Forelimb muscle (tissue), 1 donor: ENCODE measurements around the gene PTGES3L. TPM values are rescaled to one million over a fixed set of nuclear protein-coding genes. Genes with fewer than 3 reads are reported as not detected.

ENCODE experiments used
- DNase-seq: peaks from one replicate; pipeline ENCODE4 v3.0.0-alpha.2; 2013; ENCODE audit warnings: low read depth
- polyA plus RNA-seq: library from polyadenylated mRNA; unstranded; fragments of 120-200 nt; gene quantifications from one replicate; pipeline ENCODE4 v1.2.1, GENCODE V29; 2013; ENCODE audit not compliant: insufficient read length

The PTGES3L gene
- polyA plus RNA-seq: 88.8 TPM

- no peak for DNase-seq
These were observed at the start of gene PTGES3L for GRCh38 chr17:42979511-42980273. PTGES3L (minus strand) TSS chr17:42980080; CDS start chr17:42980053, 27 bp downstream.

DNA sequence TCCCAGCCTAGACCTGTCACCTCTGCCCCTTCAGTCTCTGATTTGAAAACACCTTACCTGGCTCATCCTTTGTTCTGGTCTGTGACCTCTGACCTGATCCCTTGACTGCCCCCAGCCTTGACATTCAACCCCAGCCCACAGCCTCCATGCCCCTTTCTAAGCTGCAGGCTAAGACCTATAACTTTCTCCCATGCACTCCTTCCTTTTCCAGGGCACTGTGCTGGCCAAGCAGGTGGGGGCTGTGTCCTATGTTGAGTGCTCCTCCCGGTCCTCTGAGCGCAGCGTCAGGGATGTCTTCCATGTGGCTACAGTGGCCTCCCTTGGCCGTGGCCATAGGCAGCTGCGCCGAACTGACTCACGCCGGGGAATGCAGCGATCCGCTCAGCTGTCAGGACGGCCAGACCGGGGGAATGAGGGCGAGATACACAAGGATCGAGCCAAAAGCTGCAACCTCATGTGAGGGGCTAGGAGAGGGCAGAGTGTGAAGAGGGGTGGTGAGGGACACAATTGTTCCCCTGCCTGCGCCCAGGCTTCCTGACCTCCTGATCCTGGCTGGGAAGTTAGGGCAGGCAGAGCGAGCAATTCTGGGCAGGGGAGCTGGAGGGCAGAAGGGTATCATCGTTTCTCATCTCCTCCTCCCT lies 48.5 kb upstream of the PTGES3L start:
- no peak for DNase-seq

DNA sequence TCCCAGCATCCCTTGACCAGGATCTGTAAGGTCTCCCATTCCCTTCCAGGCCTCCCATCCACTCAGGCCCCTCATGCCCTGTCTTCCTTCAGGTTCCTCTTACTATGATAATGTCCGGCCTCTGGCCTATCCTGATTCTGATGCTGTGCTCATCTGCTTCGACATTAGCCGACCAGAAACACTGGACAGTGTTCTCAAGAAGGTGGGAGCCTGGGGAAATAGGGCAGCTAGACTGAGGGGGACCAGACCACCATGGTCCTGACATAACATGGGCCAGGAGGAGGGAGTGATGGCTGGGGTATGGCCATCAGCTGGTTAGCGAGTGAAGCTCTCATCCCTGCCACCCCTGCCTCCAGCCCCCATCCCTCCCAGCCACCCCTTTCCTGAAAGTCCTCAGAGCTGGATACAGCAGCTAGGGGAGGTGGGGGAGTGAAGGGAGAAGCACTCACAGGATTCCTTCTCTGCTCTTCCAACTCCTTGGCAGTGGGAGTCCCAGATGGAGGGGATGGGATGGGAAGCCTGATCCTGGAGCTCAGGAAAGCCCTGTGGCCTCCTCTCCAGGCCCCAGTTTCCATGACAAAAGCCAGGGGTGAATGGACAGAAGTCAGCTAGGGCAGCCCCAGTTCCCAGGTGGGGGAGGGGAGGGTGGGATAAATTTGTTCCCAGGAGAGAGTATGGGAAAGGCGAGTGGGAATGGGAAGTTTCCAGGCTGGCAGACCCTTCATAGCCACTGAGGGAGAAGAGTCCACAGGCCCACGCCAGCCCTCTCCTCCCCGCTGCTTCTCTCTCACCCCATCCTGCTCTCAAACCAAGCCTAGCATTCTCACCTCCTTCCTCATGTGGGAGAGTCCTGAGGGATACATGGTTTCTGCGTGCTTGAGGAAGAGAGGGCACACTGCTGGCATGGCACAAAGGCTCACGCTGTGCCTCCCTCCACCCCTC lies 47.5 kb upstream of the PTGES3L start:
- DNase-seq: no peak

DNA sequence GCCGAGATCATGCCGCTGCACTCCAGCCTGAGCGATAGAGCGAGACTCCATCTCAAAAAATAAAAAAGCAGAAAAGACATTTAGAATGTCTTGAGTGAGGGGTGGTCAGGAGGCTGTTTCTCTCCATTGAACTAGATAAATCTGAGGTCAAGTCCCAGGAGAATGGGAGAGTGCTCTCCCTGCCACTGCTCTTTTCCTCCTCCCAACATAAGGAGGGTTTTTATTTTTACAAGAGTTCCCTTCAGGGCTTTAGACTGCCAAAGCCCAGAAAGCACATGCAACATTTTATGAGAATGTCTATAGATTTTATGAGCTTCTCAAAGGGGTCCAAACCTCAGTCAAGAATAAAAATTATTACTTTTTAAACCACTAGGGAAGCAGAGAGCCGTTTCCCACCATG lies 46.7 kb upstream of the PTGES3L start:
- no peak for DNase-seq

- DNase-seq: no peak
These were observed 46.1 kb upstream of the PTGES3L start for GRCh38 chr17:43025766-43026537.

- no peak for DNase-seq
These were observed 45.4 kb upstream of the PTGES3L start for GRCh38 chr17:43025290-43025657.

DNA sequence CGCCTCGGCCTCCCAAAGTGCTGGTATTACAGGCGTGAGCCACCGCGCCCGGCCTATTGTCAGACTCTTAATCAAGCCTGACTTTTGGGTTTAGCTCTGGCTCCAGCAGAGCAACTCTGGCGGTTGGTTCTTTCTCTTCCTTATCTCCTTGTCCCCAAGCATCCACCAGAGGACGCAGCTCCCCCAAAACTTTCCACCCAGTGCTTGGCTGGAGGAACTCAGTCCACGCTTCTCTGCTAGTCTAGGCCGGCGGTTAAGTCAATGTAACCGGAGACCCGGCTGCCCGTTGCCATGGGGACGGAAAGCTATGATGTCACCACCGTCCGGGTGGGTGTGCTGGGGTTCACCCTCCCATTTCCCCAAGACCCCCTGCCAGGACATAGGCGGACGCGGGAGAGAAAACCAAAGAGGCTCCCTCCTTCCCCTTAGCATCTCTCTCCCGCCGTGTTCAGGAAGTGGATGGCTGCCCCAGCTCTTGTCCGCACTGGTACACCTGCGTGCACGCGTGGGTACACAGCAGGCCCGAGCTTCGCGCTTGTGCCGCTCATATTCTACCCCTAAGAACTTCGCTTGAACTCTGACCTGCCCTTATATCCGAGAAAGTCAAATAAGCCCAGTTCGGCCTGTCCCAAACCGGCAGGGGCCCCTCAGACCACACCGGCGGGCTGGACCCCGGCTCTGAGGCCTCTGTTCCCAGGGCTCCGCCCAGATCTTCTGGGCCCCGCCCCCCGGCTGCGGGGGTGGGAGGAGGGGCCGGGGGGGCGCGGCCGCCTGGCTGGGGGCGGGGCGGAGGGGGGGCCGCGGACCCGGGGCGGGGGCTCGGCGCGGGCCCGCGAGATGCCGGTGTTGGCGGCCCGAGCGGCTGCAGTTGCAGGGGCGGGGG lies 44.8 kb upstream of the PTGES3L start, which contains the start of gene RND2:
Gene RND2 (plus strand): TSS at position 825 of the 883 bp plus-strand sequence. CDS start 117 bp downstream, outside the sequence.
- DNase-seq: peak; percentile 85

- DNase-seq: no peak
These were observed 42.0 kb upstream of the PTGES3L start, which contains the start of gene VAT1 for GRCh38 chr17:43021741-43022512. VAT1 (minus strand) TSS chr17:43022385; CDS start chr17:43022322, 63 bp downstream.

DNA sequence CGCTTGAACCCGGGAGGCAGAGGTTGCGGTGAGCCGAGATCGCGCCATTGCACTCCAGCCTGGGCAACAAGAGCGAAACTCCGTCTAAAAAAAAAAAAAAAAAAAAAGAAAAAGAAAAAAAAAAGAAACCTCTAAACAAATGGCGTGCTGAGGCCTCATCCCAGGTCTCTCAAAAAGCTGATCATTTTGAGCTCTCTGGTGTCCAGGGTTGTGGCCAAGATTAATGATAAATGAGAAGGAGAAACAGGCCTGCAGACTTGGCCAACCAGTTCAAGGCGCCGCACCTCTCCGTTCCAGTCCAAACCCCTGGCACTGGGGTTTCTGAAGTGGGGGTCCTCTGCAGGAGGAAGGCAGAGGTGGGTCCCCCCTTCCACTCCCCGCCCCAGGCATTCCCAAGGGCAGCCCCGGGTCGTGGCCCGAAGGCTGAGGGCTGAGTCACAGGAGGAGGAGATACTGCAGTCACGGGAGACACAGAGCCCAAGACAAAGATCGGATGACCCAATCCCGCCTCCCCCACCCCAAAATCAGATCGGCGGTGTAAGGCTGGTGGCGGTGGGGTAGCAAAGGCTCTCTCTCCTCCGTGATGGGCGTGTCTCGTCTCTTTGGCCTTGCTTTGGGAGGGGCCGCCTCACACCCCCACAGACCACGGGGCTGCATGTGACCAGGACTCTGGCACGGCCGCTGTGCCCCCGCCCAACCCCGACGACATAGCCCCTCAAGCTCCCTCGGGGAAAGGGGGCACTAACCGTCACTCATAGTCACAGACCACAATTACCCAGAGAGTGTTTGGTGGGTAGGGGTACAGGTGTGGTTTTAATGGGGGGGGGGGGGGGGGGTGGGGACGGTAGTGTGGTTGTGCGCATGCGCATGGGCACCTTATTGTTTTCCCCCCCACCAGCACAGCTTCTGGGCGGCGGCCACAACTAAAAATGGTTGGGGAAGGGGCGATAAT lies 41.2 kb upstream of the PTGES3L start:
- DNase-seq: no peak

GRCh38 chr17:43020030-43020621 lies 40.2 kb upstream of the PTGES3L start:
- no peak for DNase-seq

DNA sequence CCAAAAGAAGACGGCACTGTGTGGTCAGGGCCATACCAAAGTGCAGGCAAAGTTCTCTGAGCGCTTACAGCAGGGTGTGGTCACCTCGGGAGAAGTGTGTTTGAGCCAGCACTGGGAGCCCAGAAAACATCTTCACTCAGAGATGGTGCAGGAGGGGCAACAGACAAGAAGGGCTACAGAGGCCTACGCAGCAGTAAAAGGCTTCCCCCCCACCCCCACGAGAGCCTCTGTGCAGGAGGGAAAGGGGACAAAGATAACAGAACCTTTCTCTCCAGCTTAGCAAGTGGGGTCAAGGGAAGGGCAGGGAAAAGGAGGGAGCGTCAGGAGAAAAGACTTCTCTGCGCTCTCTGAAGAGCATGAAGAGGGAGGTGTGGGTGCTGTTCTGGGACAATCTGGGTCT lies 39.5 kb upstream of the PTGES3L start:
- no peak for DNase-seq

GRCh38 chr17:43018932-43019331 lies 39.1 kb upstream of the PTGES3L start:
- DNase-seq: no peak

- DNase-seq: no peak
These were observed 38.4 kb upstream of the PTGES3L start for GRCh38 chr17:43018008-43018853.

DNA sequence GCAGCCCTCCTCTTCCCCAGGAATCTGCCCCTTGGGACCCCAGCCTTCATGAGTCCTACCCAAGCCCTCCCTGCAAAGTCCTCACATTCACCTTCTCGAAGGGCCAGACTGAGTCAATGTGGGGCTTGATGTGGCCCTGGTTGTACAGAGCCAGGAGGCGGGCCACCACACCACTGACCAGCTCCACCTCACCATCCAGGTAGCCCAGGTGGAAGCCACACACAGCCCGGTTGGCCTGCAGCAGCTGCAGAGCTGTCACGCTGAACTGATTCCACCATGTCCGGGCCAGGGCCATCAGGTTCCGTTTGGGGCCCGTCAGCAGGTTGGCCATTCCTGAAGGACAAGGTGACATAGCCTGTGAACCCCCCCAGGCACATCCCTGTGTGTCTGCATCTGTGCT lies 36.3 kb upstream of the PTGES3L start:
- no peak for DNase-seq

- no peak for DNase-seq
These were observed 35.7 kb upstream of the PTGES3L start for GRCh38 chr17:43015579-43015978.

- no peak for DNase-seq
These were observed 35.0 kb upstream of the PTGES3L start for GRCh38 chr17:43014649-43015542.
